Brain microvascular endothelial cell (primary cell): Measurements from ENCODE around the gene TRIP6.

ENCODE experiments used
- DNase-seq: peaks from one replicate; pipeline ENCODE4 v3.0.0-alpha.2; 2020
- H3K27ac ChIP-seq: fragments of 250-450 bp; sonication (Bioruptor Pico); 2 replicates; pipeline ENCODE4 v1.5.1; 2020; ENCODE audit warnings: mild to moderate bottlenecking, moderate library complexity
- H3K27me3 ChIP-seq: fragments of 250-450 bp; sonication (Bioruptor Pico); replicated peaks from 2 replicates; pipeline ENCODE4 v1.5.1; 2020; ENCODE audit warnings: mild to moderate bottlenecking
- H3K36me3 ChIP-seq: fragments of 250-450 bp; sonication (Bioruptor Pico); replicated peaks from 2 replicates; pipeline ENCODE4 v1.5.1; 2020; ENCODE audit warnings: mild to moderate bottlenecking
- H3K4me3 ChIP-seq: 2 replicates; pipeline ENCODE4 v1.5.1; 2011; ENCODE audit warnings: low read depth, mild to moderate bottlenecking, control low read depth, low read length, moderate library complexity
- in situ Hi-C: cut with HindIII; loops from 2 replicates; pipeline ENCODE4 v1.10.0; 2017; ENCODE audit warnings: low sequenced_read_pairs, low pct_ligation_motif_present
- TF ChIP-seq, protein P1 (sequence below): IDR thresholded peaks from 2 replicates; pipeline ENCODE4 v1.5.1; 2011; ENCODE audit warnings: low read depth, mild to moderate bottlenecking, moderate library complexity, low read length, control low read depth, inconsistent platforms; ENCODE audit errors: missing control alignments

TRIP6 gene

DNA sequence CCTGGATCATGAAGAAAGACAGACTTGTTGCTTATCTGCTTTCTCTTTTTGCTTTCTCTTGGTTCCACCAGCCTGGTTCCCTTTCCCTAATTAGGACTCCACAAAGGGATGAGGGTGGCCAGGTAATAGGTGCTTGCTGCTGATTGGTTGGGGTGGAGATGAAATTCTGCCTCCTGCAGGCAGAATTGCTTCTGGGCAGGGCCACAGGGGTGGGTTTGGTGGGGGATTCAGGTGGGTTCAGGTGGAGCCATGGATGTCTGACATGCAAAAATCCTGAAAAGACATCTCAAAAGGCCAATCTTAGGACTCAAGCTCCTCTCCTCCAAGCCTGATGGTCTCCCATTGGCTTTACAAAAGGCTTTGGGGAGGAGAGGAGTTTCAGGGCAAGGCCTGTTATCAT is 53.9 kb downstream of the TRIP6 start:
- H3K4me3 ChIP-seq = no peak overlapping the region
- TF ChIP-seq, protein P1, sequence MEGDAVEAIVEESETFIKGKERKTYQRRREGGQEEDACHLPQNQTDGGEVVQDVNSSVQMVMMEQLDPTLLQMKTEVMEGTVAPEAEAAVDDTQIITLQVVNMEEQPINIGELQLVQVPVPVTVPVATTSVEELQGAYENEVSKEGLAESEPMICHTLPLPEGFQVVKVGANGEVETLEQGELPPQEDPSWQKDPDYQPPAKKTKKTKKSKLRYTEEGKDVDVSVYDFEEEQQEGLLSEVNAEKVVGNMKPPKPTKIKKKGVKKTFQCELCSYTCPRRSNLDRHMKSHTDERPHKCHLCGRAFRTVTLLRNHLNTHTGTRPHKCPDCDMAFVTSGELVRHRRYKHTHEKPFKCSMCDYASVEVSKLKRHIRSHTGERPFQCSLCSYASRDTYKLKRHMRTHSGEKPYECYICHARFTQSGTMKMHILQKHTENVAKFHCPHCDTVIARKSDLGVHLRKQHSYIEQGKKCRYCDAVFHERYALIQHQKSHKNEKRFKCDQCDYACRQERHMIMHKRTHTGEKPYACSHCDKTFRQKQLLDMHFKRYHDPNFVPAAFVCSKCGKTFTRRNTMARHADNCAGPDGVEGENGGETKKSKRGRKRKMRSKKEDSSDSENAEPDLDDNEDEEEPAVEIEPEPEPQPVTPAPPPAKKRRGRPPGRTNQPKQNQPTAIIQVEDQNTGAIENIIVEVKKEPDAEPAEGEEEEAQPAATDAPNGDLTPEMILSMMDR = no peak
- H3K36me3 ChIP-seq = no peaks in the 10 kb centered on the region
- in situ Hi-C loops = no loop called here
- no peak overlapping the region for H3K27ac ChIP-seq
- H3K27me3 ChIP-seq = no peaks in the 10 kb centered on the region
- no peak for DNase-seq
